PFSK-1 (cell line): Measurements from ENCODE around the gene ANO10.

ENCODE experiments used
- FOXP2 ChIP-seq: optimal IDR thresholded peaks from 2 replicates; pipeline ENCODE3; 2011; ENCODE audit warnings: borderline replicate concordance, control low read depth, inconsistent platforms; ENCODE audit not compliant: insufficient read depth; ENCODE audit errors: extremely low read length, extremely low read depth
- POLR2AphosphoS5 ChIP-seq: IDR thresholded peaks from 2 replicates; pipeline ENCODE4 v1.6.1; 2012; ENCODE audit warnings: low read depth, mild to moderate bottlenecking, control low read depth, low read length, moderate library complexity
- REST ChIP-seq, 2 experiments: IDR thresholded peaks; 2 replicates each; pipeline versions ENCODE4 v1.6.1 to v1.8.0; 2011 to 2012; ENCODE audit warnings: low read depth in 2 of 2, low read length in 2 of 2, control low read depth in 1 of 2, inconsistent platforms in 1 of 2, mild to moderate bottlenecking in 1 of 2, moderate library complexity in 1 of 2; ENCODE audit not compliant: insufficient read depth in 1 of 2
- SIN3A ChIP-seq: IDR thresholded peaks from 2 replicates; pipeline ENCODE4 v1.6.1; 2012; ENCODE audit warnings: mild to moderate bottlenecking, low read length, moderate library complexity, borderline replicate concordance; ENCODE audit not compliant: insufficient read depth
- TAF1 ChIP-seq: IDR thresholded peaks from 2 replicates; pipeline ENCODE4 v1.6.1; 2012; ENCODE audit warnings: low read length, control low read depth, borderline replicate concordance; ENCODE audit not compliant: insufficient read depth

Gene ANO10

DNA sequence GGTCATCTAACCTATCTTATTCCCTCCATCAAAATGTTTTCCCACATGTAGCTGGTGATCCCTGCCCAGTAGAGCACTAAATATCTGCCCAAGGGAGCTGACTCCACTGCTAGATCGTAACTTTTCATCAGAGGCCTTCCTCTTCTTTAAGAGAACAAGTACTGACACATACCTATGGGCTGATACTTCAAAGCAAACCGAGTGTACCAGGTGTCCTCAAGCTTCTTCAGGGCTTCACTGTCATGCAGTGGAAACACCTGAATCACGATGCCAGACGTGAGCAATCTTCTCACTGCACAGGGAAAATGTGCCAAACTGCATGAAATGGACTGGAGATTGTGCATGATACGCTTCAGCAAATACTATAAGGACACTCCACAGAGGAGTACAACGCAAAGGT is 41.6 kb downstream of the ANO10 start:
- TF ChIP-seq FOXP2 (no peak), TAF1 (no peak), SIN3A (no peak), REST (IDR thresholded peaks at IDR 0.05; ENCODE audit: insufficient read depth in 1 of 2, low read depth in 2 of 2, low read length in 2 of 2) (no peak), POLR2AphosphoS5 (no peak)

DNA sequence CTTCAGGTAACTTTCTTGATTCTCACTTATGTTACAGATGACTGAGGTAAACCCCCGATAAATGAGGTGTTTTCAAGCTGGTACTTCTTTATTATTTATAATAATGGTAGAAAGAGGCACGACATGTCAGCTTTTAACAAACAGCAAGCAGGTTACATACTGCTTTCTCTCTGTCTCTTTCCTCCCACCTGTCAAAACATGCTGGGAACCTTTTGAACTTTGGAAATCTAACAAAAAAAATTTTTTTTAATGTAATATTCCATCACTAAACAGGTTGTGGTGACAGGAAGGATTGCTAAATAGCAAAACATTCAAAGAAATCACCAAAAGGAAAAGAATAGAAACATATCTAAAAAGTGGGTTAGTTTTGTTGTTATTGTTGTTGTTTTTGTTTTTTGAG is 48.2 kb downstream of the ANO10 start:
- TF ChIP-seq TAF1 (no peak), POLR2AphosphoS5 (no peak), REST (IDR thresholded peaks at IDR 0.05; ENCODE audit: insufficient read depth in 1 of 2, low read depth in 2 of 2, low read length in 2 of 2) (no peak), FOXP2 (no peak), SIN3A (no peak)

DNA sequence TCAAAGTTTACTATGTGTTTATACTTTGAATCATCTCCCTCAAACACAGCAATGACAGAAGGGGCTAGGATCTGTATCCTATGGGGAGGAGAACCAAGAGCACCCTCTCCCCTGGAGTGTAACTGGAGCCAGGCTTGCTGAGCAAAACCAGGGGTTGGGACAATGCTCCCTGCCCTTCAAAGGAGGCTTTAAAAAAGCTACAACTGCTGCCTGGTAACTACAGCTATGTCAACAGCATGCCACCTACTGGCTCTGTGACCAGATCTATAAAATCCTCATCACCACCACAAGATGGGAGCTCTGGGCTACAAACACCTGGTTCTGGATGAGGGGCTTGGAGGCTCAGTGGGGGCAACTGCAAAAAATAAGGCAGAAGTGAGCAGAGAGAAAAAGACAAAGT is 61.9 kb downstream of the ANO10 start:
- TF ChIP-seq TAF1 = no peak
- no peak for TF ChIP-seq POLR2AphosphoS5
- TF ChIP-seq REST (IDR thresholded peaks at IDR 0.05; ENCODE audit: insufficient read depth in 1 of 2, low read depth in 2 of 2, low read length in 2 of 2) = no peak
- no peak for TF ChIP-seq FOXP2
- no peak for TF ChIP-seq SIN3A

GRCh38 chr3:43558171-43558570 is 63.6 kb downstream of the ANO10 start:
- TF ChIP-seq TAF1 (no peak), POLR2AphosphoS5 (no peak), FOXP2 (no peak), REST (IDR thresholded peaks at IDR 0.05; ENCODE audit: insufficient read depth in 1 of 2, low read depth in 2 of 2, low read length in 2 of 2) (no peak), SIN3A (no peak)

DNA sequence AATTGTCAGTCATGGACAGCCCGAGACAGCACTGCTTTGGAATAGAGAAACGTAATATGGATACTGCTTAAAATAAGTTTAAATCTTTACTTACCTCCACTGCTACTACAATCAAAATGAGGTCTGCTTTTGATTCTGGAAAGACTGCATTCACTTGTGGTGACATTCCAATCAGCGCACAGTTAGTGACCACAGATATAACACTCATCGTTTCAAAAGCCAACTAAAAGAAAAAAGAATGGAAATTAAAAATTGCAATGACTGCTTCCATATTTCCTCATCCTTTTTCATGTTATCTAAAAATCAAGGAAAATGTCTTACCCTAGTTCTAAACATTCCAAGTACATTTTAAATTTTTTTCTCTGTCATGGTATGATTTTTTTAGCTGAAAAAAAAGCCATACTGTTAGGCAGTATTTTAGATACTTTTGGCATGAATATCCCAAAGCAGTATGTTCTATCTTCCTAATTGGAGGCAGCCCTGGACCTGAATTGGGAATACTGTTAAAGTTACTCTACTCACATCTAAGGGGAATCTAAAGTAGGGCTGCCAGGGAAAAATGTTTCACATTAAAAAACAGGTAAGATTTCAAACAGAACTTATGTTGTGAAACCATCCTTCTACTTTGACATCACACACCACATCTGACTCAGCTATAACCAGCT is 72.1 kb downstream of the ANO10 start:
- no peak for TF ChIP-seq POLR2AphosphoS5
- TF ChIP-seq TAF1 = no peak
- TF ChIP-seq SIN3A = no peak
- no peak for TF ChIP-seq FOXP2
- no peak for TF ChIP-seq REST (IDR thresholded peaks at IDR 0.05; ENCODE audit: insufficient read depth in 1 of 2, low read depth in 2 of 2, low read length in 2 of 2)
